Keratinocyte (primary cell): ENCODE measurements around the gene NHSL2.

Source experiments
- EZH2 ChIP-seq: IDR thresholded peaks from one replicate; pipeline ENCODE4 v1.6.1; 2012; ENCODE audit warnings: inconsistent platforms, mild to moderate bottlenecking, low read length, moderate library complexity
- TF ChIP-seq, protein P1 (sequence below), 3 experiments: IDR thresholded peaks in 1 of 3; conservative IDR thresholded peaks in 1 of 3; optimal IDR thresholded peaks in 1 of 3; 2 replicates in 2 of 3; 3 replicates in 1 of 3; pipeline versions ENCODE3 to v1.5.1; 2011; ENCODE audit warnings: low read length in 3 of 3, mild to moderate bottlenecking in 3 of 3, moderate library complexity in 2 of 3, control low read depth in 1 of 3, inconsistent platforms in 1 of 3; ENCODE audit not compliant: insufficient read depth in 2 of 3; ENCODE audit errors: extremely low read depth in 1 of 3

DNA sequence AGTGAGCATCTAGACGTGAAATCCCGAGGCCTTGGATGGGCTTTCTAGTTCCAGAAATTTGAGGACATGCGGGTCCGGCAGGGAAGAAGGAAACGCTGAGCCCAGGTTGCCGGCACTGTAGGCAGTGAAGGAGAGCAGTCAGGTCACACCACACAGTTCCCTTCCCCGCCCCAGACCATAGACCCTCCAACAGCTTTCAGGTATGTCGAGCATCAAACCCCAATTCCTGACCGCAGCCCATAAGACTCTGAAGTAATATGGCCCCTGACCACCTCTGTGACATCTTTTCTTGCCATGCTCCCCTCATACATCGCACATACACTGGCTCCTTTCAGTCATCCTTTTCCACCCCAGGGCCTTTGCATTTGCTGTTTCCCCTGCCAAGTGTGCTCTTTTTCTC is 198.0 kb downstream of the NHSL2 start:
- TF ChIP-seq, protein P1, sequence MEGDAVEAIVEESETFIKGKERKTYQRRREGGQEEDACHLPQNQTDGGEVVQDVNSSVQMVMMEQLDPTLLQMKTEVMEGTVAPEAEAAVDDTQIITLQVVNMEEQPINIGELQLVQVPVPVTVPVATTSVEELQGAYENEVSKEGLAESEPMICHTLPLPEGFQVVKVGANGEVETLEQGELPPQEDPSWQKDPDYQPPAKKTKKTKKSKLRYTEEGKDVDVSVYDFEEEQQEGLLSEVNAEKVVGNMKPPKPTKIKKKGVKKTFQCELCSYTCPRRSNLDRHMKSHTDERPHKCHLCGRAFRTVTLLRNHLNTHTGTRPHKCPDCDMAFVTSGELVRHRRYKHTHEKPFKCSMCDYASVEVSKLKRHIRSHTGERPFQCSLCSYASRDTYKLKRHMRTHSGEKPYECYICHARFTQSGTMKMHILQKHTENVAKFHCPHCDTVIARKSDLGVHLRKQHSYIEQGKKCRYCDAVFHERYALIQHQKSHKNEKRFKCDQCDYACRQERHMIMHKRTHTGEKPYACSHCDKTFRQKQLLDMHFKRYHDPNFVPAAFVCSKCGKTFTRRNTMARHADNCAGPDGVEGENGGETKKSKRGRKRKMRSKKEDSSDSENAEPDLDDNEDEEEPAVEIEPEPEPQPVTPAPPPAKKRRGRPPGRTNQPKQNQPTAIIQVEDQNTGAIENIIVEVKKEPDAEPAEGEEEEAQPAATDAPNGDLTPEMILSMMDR (optimal IDR thresholded peaks at IDR 0.05 in 1 of 3, IDR thresholded peaks at IDR 0.05 in 1 of 3, conservative IDR thresholded peaks at IDR 0.05 in 1 of 3; ENCODE audit: extremely low read depth in 1 of 3, insufficient read depth in 2 of 3, low read length in 3 of 3): no peak
- no peak for TF ChIP-seq EZH2
